Parathyroid adenoma (tissue), 2 donors: ENCODE results near the gene UCMA.
"Not testable (repeated sequence)": the region's sequence is repeated elsewhere in the genome, so short reads cannot be mapped to it uniquely, and the experiment has no call there.

Experiments used
- H2AFZ ChIP-seq: fragments of 300-600 bp; sonication (generic); one replicate; pipeline ENCODE4 v1.7.0; 2017; ENCODE audit warnings: antibody characterized with exemption, mild to moderate bottlenecking
- H3K27ac ChIP-seq: fragments of 300-600 bp; sonication (generic); one replicate; pipeline ENCODE4 v1.7.0; 2017
- H3K27me3 ChIP-seq: fragments of 300-600 bp; sonication (generic); one replicate; pipeline ENCODE4 v1.7.0; 2017; ENCODE audit warnings: low read length; ENCODE audit not compliant: control insufficient read depth, insufficient read depth
- H3K36me3 ChIP-seq: fragments of 300-600 bp; sonication (generic); one replicate; pipeline ENCODE4 v1.7.0; 2017; ENCODE audit warnings: low read length; ENCODE audit not compliant: control insufficient read depth, insufficient read depth
- H3K4me1 ChIP-seq: fragments of 300-600 bp; sonication (generic); one replicate; pipeline ENCODE4 v1.7.0; 2017; ENCODE audit warnings: control low read depth
- H3K4me2 ChIP-seq: fragments of 300-600 bp; sonication (generic); one replicate; pipeline ENCODE4 v1.7.0; 2017; ENCODE audit warnings: low read length
- H3K4me3 ChIP-seq: fragments of 300-600 bp; sonication (generic); one replicate; pipeline ENCODE4 v1.7.0; 2017; ENCODE audit warnings: low read depth, low read length
- H3K79me2 ChIP-seq: fragments of 300-600 bp; sonication (generic); one replicate; pipeline ENCODE4 v1.7.0; 2017; ENCODE audit warnings: control low read depth
- H3K9ac ChIP-seq: fragments of 300-600 bp; sonication (generic); one replicate; pipeline ENCODE4 v1.7.0; 2017; ENCODE audit warnings: mild to moderate bottlenecking
- H3K9me3 ChIP-seq: fragments of 300-600 bp; sonication (generic); one replicate; pipeline ENCODE4 v1.7.0; 2017; ENCODE audit warnings: low read length; ENCODE audit not compliant: control insufficient read depth
- CTCF ChIP-seq: fragments of 300-600 bp; sonication (generic); IDR thresholded peaks from one replicate; pipeline ENCODE4 v1.7.0; 2017; ENCODE audit warnings: antibody characterized with exemption, mild to moderate bottlenecking
- donor health status: primary hyperparathyroidism.

The UCMA gene

GRCh38 chr10:13238271-13239077 lies 4.3 kb upstream of the UCMA start:
- Histone ChIP-seq H3K4me3 (no peak overlapping the region), H3K27ac (no peak overlapping the region), H2AFZ (no peak overlapping the region), H3K4me2 (no peak overlapping the region), H3K36me3 (no peaks in the 10 kb centered on the region), H3K27me3 (no peaks in the 10 kb centered on the region), H3K4me1 (no peaks in the 10 kb centered on the region), H3K79me2 (no peaks in the 10 kb centered on the region), H3K9ac (no peak overlapping the region), H3K9me3 (no peaks in the 10 kb centered on the region)
- no peak for TF ChIP-seq CTCF

GRCh38 chr10:13236638-13237037 lies 2.5 kb upstream of the UCMA start:
- Histone ChIP-seq H3K9me3 (no peaks in the 10 kb centered on the region), H3K4me2 (no peak overlapping the region), H3K27me3 (no peaks in the 10 kb centered on the region), H3K4me1 (no peaks in the 10 kb centered on the region), H3K27ac (no peak overlapping the region), H3K4me3 (no peak overlapping the region), H3K9ac (no peak overlapping the region), H2AFZ (no peak overlapping the region), H3K36me3 (no peaks in the 10 kb centered on the region), H3K79me2 (no peaks in the 10 kb centered on the region)
- no peak for TF ChIP-seq CTCF

GRCh38 chr10:13234736-13235135 lies 562 bp upstream of the UCMA start:
- not testable (repeated sequence) for H3K4me3 ChIP-seq, H2AFZ ChIP-seq, H3K4me1 ChIP-seq, H3K79me2 ChIP-seq, H3K27ac ChIP-seq, H3K4me2 ChIP-seq, H3K36me3 ChIP-seq, H3K27me3 ChIP-seq, H3K9ac ChIP-seq, H3K9me3 ChIP-seq

- no peaks in the 10 kb centered on the region for H3K9me3 ChIP-seq
- TF ChIP-seq CTCF = no peak
- H3K4me3 ChIP-seq = no peak overlapping the region
- no peaks in the 10 kb centered on the region for H3K4me1 ChIP-seq
- no peak overlapping the region for H2AFZ ChIP-seq
- H3K4me2 ChIP-seq = no peak overlapping the region
- H3K27ac ChIP-seq = no peak overlapping the region
- no peaks in the 10 kb centered on the region for H3K36me3 ChIP-seq
- no peak overlapping the region for H3K9ac ChIP-seq
- no peaks in the 10 kb centered on the region for H3K27me3 ChIP-seq
- H3K79me2 ChIP-seq = no peaks in the 10 kb centered on the region
Measured at GRCh38 chr10:13233358-13233757, 816 bp downstream of the UCMA start.

- Histone ChIP-seq H3K4me2 (no peak overlapping the region), H2AFZ (no peak overlapping the region), H3K4me1 (no peaks in the 10 kb centered on the region), H3K9me3 (no peaks in the 10 kb centered on the region), H3K36me3 (no peaks in the 10 kb centered on the region), H3K27me3 (no peaks in the 10 kb centered on the region), H3K79me2 (no peaks in the 10 kb centered on the region), H3K9ac (no peak overlapping the region), H3K4me3 (no peak overlapping the region), H3K27ac (no peak overlapping the region)
- no peak for TF ChIP-seq CTCF
Measured at GRCh38 chr10:13231808-13232207, 2.4 kb downstream of the UCMA start.
